GM18505 (cell line): ENCODE results near the gene VSIG8.

Experiments
- ATAC-seq: cut with Tn5 transposase; IDR thresholded peaks from one replicate; pipeline ENCODE4 v1.9.1; 2021; ENCODE audit not compliant: unreplicated experiment
- POLR2A ChIP-seq: IDR thresholded peaks from 4 replicates; pipeline ENCODE4 v1.6.1; 2011; ENCODE audit warnings: borderline replicate concordance; ENCODE audit not compliant: insufficient read depth, insufficient read length; ENCODE audit errors: extremely low read depth

The VSIG8 gene

DNA sequence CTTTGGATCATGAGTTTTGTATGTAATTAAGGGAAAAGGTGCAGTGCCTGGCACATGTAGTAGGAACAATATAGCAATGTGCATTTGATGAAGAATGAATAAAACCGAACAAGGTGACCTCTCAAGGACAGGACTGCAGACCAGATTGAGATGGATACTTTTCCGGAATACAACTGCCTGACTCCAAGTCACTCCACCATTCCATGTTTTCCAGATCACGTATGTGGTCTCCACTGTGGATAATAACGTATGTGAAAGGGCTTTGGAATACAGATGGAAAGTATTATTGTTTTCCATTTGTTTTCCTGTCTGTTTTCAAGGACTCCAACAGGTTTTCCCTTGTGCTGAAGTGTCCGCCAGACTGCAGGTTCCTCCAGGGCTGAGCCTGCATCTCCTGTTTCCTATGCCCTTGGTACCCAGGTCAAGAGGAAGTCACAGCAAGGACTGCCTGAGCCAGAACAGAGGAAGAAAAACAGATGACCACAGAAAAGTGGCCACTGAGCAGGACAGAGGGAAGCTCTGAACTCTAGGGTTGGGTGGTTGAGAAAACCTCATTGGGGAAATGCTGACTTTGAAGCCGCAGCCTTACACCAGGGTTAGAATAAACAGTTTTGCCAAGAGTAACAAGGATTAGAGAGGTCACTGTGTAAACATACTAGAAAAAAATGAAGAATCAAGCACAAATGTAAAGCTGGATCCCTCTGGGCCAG lies 33.5 kb upstream of the VSIG8 start:
- no peak for TF ChIP-seq POLR2A
- no peak for ATAC-seq

DNA sequence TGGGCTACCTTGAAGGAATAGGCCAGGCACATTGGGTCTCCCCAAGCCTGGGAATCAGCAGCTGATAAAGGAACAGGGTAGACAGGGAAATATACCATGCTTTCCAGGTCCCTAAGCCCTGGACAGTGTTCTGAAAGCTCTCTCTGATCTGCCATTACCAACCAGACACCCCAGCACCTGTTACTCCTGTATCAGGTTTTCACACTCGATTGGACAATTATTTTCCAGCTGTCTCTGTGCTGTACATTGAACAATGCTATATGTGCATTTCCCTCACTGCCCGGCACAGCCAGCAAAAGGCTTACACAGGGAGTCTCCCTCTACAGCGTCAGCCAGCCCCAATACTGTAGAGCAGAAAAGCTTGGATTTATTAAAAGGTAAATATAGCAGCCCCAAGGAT lies 32.8 kb upstream of the VSIG8 start:
- ATAC-seq: no peak
- no peak for TF ChIP-seq POLR2A

DNA sequence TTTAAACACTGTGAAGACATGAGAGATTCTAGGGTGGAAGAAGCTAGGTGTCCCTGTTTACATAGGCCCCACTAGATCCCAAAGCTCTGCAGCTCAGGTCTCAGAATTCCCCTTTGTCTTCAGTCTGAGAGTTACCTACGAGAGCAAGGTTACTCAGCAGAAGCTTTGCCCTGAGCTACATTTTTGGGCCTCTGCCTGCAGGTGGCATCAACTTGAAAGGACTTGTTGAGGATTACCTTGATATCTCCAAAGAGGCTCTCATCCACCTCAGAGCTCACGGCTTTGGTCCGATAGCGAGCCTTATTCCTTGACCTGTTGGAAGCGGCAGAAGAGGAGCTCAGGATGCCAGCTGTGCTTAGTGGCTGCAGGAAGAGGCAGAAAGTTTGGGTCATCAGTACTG lies 30.5 kb upstream of the VSIG8 start:
- TF ChIP-seq POLR2A: no peak
- no peak for ATAC-seq

DNA sequence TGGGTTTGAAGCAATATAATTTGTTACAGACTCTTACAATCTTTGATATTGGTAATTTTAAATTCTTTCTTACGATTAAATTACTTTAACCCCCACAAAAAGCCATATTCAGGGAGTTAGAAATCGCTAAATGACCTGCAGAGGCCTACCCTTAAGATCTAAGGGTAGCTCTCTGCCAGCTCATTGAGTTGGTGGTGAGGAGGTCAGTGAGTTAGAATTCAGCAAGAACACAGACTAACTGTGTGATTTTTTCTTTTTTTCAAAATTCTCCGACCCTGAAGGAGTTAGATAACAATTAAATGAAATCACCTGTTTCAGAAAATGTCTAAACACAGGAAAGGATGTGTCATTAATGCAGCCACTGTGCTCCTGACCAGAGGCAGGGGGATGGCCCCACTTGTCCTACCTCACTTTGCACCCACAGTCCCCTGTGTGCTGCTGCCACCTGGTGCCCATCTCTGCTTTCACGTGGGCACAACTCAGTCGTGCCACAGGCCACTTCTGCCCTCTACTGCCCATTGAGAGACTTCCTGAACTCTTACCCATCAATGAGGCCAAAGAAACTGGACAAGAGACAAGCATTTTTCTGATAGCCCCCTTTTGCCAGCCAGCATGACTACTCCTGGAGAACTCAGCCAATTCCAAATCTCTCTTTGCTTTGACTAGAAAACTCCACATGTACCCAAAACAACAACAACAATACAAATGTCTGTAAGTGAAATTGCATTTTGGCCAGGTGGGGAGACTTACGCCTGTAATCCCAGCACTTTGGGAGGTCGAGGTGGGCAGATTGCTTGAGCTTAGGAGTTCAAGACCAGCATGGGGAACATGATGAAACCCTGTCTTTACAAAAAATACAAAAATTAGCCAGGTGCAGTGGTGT lies 29.1 kb upstream of the VSIG8 start:
- TF ChIP-seq POLR2A: no peak
- ATAC-seq: peak; percentile 57

DNA sequence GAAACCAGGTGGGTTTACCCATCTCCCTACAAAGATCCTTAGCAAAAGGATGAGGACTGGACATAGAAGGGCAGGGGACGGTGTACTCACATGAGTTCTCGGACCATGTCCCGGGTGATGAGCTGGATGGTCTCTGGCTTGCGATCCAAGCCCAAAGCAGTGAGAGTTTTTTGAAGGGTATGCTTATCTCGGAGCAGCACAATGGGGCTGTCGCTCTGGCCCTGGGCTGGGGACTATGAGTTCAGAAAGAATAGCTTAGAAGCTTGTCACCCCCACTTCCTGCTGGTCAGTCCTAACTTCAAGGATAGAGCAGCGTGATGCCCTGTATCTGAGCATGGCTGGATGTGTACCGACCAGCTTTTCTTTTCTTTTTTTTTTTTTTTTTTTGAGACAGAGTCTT lies 27.9 kb upstream of the VSIG8 start:
- no peak for TF ChIP-seq POLR2A
- no peak for ATAC-seq

DNA sequence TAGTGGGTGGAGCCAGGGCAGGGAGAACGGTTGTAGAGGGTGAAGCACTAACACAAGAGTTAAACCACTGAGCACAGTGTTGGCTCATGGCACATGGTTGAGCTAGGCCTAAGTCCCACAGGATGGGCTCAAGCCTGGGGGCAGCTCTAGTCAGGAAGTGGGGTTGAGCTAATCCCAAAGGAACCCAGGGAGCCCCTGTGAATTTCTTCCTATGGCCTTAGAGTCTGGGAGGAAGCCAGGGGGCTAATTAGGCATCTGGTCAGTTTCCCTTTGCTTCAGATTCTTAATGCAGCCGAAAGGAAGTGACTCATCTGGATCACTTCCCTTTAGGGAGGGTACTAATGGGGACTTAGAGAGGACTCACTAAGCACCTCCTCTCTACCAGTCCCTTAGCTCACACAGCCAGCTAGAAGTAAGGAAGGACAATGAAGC lies 27.4 kb upstream of the VSIG8 start:
- no peak for TF ChIP-seq POLR2A
- ATAC-seq: peak; percentile 85

DNA sequence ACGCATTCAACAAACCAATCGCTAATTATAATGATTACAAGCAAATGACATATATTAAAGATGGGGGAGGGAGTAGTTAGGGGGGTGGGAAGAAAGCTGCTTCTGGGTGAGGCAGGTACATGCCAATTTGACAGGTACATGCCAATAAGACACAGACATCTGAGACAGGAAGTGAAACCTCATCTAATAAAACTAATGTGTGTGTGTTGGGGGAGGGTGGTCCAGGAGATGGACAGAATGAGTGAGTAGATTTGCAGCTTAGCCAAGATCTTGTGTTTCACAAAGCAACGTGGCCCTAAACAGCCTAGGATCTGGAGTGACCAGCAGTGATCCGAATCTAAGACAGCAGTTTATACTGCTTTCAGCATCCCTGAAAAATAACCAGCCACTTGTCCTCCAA lies 26.7 kb upstream of the VSIG8 start:
- no peak for TF ChIP-seq POLR2A
- no peak for ATAC-seq

DNA sequence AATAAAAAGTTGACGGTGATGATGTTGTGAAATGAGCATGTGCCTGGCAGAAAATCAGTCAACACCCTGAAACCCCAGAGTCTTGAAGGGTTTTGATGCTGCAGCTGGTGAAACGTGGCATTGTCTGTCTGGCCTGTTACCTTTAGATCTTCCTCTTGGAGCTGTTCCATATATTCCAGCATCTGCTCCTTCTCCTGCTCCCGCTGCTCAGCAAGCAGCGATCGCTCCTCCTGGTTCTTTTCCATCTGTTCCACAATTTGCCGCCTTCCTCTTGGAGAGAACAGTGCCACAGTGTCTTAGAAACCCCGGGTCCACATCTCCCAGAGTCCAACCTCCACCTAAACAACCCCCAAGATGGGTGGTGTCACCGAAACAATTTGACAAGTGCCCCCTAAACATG lies 21.8 kb upstream of the VSIG8 start:
- no peak for TF ChIP-seq POLR2A
- no peak for ATAC-seq

DNA sequence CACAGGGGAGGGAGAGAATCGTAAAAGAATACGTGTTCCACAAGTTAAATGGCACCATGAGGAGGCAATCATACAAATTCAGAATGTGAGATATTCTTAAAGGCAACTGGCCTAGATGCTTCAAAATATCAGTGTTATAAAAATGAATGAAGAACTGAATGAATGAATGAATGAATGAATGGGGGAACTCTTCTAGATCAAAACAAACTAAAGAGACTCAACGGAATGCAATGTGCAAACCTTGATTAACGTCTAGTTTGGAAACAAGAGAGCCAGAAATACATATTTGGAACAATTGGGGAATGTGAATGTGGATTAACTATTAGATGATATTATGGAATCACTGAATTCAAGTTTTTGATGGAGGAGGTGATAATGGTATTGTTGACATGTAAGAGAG lies 20.7 kb upstream of the VSIG8 start:
- no peak for TF ChIP-seq POLR2A
- ATAC-seq: no peak

DNA sequence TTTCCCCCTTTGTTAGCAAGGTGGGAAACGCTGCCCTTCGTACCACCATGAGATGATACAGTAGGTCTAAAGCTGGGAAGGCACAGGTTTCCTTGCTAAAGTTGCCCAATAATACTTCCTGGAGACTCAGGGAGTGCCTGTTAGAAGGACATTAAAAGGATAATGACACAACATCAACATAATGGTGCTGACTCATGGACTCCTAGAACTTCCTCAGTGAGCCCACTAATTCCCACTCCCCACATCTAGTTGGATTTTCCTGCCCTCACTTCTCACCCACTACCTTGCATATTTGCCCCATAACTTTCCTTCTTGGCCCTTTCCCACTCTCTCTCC lies 20.0 kb upstream of the VSIG8 start:
- TF ChIP-seq POLR2A: no peak
- no peak for ATAC-seq

DNA sequence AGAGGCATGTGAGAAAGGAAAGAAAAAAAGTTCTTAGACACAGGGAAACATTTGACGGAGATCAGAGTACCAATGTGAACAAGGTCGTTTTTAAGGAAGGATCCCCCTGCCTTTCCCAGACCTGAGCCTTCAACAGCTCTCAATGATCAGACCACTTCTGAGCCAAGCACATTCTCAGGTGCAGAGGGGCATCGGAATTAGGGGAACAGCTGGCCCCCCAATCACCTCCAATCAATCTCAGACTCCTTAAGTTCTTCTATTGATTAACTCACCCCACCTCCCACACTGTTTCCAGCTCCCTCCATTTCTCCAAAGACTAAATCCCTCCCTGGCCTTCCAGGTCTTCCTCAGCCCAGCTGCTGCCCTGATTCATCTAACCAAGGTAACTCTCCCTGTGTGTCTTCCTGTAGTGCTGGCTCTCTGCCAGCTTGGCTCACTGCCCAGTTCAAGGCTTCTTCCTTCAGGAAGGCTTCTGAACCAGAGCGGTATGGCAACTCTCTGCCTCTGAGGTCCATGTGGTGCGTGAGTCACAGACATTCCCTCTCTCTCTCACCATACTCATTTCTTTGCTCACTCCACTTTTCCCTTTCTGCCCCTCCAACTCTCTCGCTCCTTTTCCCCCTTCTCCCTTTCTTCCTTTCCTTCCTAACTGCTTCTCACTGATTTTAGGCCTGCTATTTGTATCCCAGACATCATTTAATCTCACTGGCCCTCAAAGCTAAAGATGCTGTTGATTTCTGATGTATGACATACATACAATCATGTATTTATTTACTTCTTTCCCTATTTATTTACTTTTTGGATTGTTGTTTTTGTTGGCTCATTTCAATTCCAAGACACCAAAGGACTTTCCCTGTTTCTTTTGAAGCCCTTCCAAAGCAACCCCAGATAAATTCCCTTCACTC lies 19.4 kb upstream of the VSIG8 start:
- ATAC-seq: no peak
- no peak for TF ChIP-seq POLR2A

DNA sequence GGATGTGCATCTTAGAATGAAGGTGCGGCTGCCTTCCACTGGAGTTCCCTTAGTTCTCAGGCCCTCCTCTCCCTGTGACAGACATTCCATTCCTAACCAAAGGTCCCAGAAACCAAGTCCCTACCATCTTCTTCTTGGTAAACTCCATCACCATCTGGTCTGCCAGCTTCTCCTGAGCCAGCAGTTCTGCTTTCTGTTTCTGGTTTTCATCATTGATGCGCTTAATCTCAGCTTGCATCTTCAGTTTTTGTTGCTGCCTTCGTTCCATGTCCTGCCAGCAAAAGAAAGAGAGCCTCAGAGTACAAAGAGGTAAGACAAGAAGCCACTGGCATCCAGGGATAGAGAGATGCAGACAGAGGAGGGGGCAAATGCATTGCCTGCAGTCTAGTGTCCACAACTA lies 18.0 kb upstream of the VSIG8 start:
- no peak for ATAC-seq
- no peak for TF ChIP-seq POLR2A

DNA sequence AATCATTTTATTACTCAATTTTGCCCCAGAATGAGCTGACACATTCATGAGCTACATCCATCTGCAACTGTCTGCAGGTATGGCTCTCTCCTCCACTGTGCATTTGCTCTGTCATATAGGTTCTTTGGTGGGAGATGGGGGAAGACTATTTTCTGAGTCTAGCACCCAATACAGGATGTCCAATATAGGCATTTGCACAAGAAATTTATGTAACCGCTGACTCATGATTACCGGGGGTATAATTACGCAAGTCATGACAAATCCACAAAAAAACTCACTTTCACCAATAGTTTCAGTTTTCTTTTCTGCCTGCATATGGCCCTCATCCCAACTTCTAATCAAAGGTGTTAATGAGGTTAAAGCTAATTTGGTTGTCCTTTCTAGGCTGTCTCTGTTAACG lies 17.5 kb upstream of the VSIG8 start:
- ATAC-seq: no peak
- TF ChIP-seq POLR2A: no peak
